Mesenchymal stem cell (in vitro differentiated cells and primary cell): ENCODE data around the gene TNNI3K.

ENCODE experiments used
- DNase-seq: peaks from one replicate; pipeline ENCODE4 v3.0.0-alpha.2; 2013
- H2AFZ ChIP-seq: one replicate; pipeline ENCODE4 v1.6.1; 2013; ENCODE audit warnings: low read depth, mild to moderate bottlenecking, control low read depth, inconsistent platforms, low read length, moderate library complexity
- H2AK5ac ChIP-seq: 2 replicates; pipeline ENCODE4 v1.6.1; 2013; ENCODE audit warnings: low read length, moderate library complexity, mild to moderate bottlenecking, inconsistent platforms; ENCODE audit not compliant: severe bottlenecking
- H2BK120ac ChIP-seq: one replicate; pipeline ENCODE4 v1.6.1; 2013; ENCODE audit warnings: low read depth, mild to moderate bottlenecking, inconsistent platforms, low read length, moderate library complexity
- H2BK12ac ChIP-seq, 2 experiments: one replicate each; pipeline ENCODE4 v1.6.1; 2013; ENCODE audit warnings: inconsistent platforms in 2 of 2, low read length in 2 of 2, mild to moderate bottlenecking in 2 of 2, moderate library complexity in 2 of 2, control low read depth in 1 of 2
- H2BK15ac ChIP-seq: one replicate; pipeline ENCODE4 v1.6.1; 2013; ENCODE audit warnings: mild to moderate bottlenecking, low read depth, inconsistent platforms; ENCODE audit not compliant: poor library complexity, severe bottlenecking
- H2BK5ac ChIP-seq: 2 replicates; pipeline ENCODE4 v1.6.1; 2013; ENCODE audit warnings: low read depth, mild to moderate bottlenecking, low read length, control low read depth, inconsistent platforms; ENCODE audit not compliant: poor library complexity, severe bottlenecking
- H3K14ac ChIP-seq, 2 experiments: one replicate each; pipeline ENCODE4 v1.6.1; 2013; ENCODE audit warnings: inconsistent platforms in 2 of 2, low read length in 2 of 2, control low read depth in 1 of 2, mild to moderate bottlenecking in 1 of 2, moderate library complexity in 1 of 2
- H3K18ac ChIP-seq, 2 experiments: one replicate each; pipeline ENCODE4 v1.6.1; 2013; ENCODE audit warnings: inconsistent platforms in 2 of 2, low read length in 2 of 2, control low read depth in 1 of 2, low read depth in 1 of 2, mild to moderate bottlenecking in 1 of 2
- H3K23ac ChIP-seq, 2 experiments: one replicate each; pipeline ENCODE4 v1.6.1; 2013; ENCODE audit warnings: inconsistent platforms in 2 of 2, low read length in 2 of 2, mild to moderate bottlenecking in 2 of 2, moderate library complexity in 2 of 2, control low read depth in 1 of 2
- H3K27ac ChIP-seq: 2 replicates; pipeline ENCODE4 v1.5.1; 2013; ENCODE audit warnings: mild to moderate bottlenecking, moderate library complexity, low read length, control low read depth, inconsistent platforms; ENCODE audit not compliant: poor library complexity, severe bottlenecking
- H3K27me3 ChIP-seq, 2 experiments: 2 replicates each; pipeline versions ENCODE4 v1.6.1 to v1.7.0; 2013; ENCODE audit warnings: low read length in 2 of 2, mild to moderate bottlenecking in 2 of 2, moderate library complexity in 2 of 2, control low read depth in 1 of 2, inconsistent platforms in 1 of 2; ENCODE audit not compliant: control insufficient read depth in 1 of 2, insufficient read depth in 1 of 2
- H3K36me3 ChIP-seq, 2 experiments: 2 replicates each; pipeline versions ENCODE4 v1.6.1 to v1.7.0; 2013; ENCODE audit warnings: low read length in 2 of 2, control low read depth in 1 of 2, inconsistent platforms in 1 of 2, low read depth in 1 of 2, mild to moderate bottlenecking in 1 of 2; ENCODE audit not compliant: insufficient read depth in 2 of 2, control insufficient read depth in 1 of 2
- H3K4ac ChIP-seq, 2 experiments: one replicate each; pipeline ENCODE4 v1.6.1; 2013; ENCODE audit warnings: inconsistent platforms in 2 of 2, low read length in 2 of 2, mild to moderate bottlenecking in 2 of 2, moderate library complexity in 2 of 2, control low read depth in 1 of 2, low read depth in 1 of 2
- H3K4me1 ChIP-seq: 2 replicates; pipeline ENCODE4 v1.6.1; 2013; ENCODE audit warnings: low read depth, low read length, control low read depth; ENCODE audit not compliant: control insufficient read depth, insufficient read depth
- H3K4me2 ChIP-seq: 2 replicates; pipeline ENCODE4 v1.6.1; 2013; ENCODE audit warnings: low read length, mild to moderate bottlenecking, inconsistent platforms; ENCODE audit not compliant: poor library complexity, severe bottlenecking
- H3K4me3 ChIP-seq, 2 experiments: 2 replicates each; pipeline versions ENCODE4 v1.5.1 to v1.7.0; 2013; ENCODE audit warnings: low read length in 2 of 2, mild to moderate bottlenecking in 2 of 2, control low read depth in 1 of 2, low read depth in 1 of 2; ENCODE audit not compliant: insufficient read depth in 1 of 2
- H3K79me1 ChIP-seq: replicated peaks from 2 replicates; pipeline ENCODE4 v1.6.1; 2013; ENCODE audit warnings: mild to moderate bottlenecking, control low read depth, low read length, inconsistent platforms; ENCODE audit not compliant: poor library complexity, severe bottlenecking
- H3K9ac ChIP-seq: 2 replicates; pipeline ENCODE4 v1.7.0; 2013; ENCODE audit warnings: mild to moderate bottlenecking, low read length, moderate library complexity
- H3K9me3 ChIP-seq: 2 replicates; pipeline ENCODE4 v1.7.0; 2013; ENCODE audit warnings: mild to moderate bottlenecking, low read length; ENCODE audit not compliant: control insufficient read depth
- H4K8ac ChIP-seq: one replicate; pipeline ENCODE4 v1.6.1; 2013; ENCODE audit warnings: inconsistent platforms, mild to moderate bottlenecking, low read length, moderate library complexity
- H4K91ac ChIP-seq: one replicate; pipeline ENCODE4 v1.6.1; 2013; ENCODE audit warnings: mild to moderate bottlenecking, low read length, inconsistent platforms
- WGBS: methylation state at CpG from one replicate; pipeline ENCODE4 v1.1.7; 2013; ENCODE audit warnings: mixed read lengths; 5-methylcytosine and 5-hydroxymethylcytosine counted together

Gene TNNI3K

GRCh38 chr1:74426208-74426937, 191.2 kb downstream of the TNNI3K start:
- 45% methylated on average over 5 of the region's 7 CpGs for WGBS
- no peak for DNase-seq
- H2AK5ac ChIP-seq = no peak overlapping the region
- H2BK120ac ChIP-seq = no peak overlapping the region
- no peak overlapping the region for H3K14ac ChIP-seq
- no peak overlapping the region for H4K91ac ChIP-seq
- no peaks in the 10 kb centered on the region for H3K36me3 ChIP-seq
- H3K4me1 ChIP-seq = no peaks in the 10 kb centered on the region
- H3K4ac ChIP-seq = no peak overlapping the region
- H3K79me1 ChIP-seq = no peaks in the 10 kb centered on the region
- no peak overlapping the region for H3K9ac ChIP-seq
- no peak overlapping the region for H3K4me2 ChIP-seq
- no peak overlapping the region for H3K4me3 ChIP-seq
- no peak overlapping the region for H2BK12ac ChIP-seq
- H3K23ac ChIP-seq = no peak overlapping the region
- H3K27ac ChIP-seq = no peak overlapping the region
- H3K18ac ChIP-seq = no peak overlapping the region
- no peak overlapping the region for H4K8ac ChIP-seq
- no peak overlapping the region for H2AFZ ChIP-seq
- H2BK15ac ChIP-seq = no peak overlapping the region
- no peaks in the 10 kb centered on the region for H3K9me3 ChIP-seq
- H3K27me3 ChIP-seq = no peaks in the 10 kb centered on the region
- no peak overlapping the region for H2BK5ac ChIP-seq

DNA sequence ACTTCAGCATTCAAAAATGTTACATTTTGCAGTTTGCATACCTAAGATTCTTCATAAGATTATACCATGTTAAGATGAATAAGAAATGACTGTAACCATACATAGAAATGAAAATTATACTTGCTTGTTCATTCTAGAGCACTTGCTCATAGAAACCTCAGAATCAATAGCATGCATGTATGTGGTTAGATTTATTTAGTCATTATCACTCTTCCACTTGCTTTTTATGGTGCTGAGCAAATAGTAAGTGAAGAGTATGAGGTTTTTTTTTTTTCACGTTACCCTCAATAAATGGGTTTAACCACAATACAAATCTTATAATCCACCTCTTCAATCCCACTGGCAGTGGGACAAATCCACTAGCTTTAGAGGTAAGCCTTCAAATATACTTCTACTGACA, 192.5 kb downstream of the TNNI3K start:
- no peak overlapping the region for H2BK5ac ChIP-seq
- no peak overlapping the region for H3K27ac ChIP-seq
- no peak overlapping the region for H2BK12ac ChIP-seq
- no peak overlapping the region for H4K8ac ChIP-seq
- no peak overlapping the region for H3K23ac ChIP-seq
- no peak overlapping the region for H2AK5ac ChIP-seq
- no peaks in the 10 kb centered on the region for H3K79me1 ChIP-seq
- H3K4me1 ChIP-seq = no peaks in the 10 kb centered on the region
- H4K91ac ChIP-seq = no peak overlapping the region
- no peak for DNase-seq
- H2BK15ac ChIP-seq = no peak overlapping the region
- H3K36me3 ChIP-seq = no peaks in the 10 kb centered on the region
- no peaks in the 10 kb centered on the region for H3K27me3 ChIP-seq
- no peak overlapping the region for H2BK120ac ChIP-seq
- H3K14ac ChIP-seq = no peak overlapping the region
- WGBS = no CpG with 5 or more reads among the region's 1 CpG
- no peak overlapping the region for H3K18ac ChIP-seq
- H3K4me2 ChIP-seq = no peak overlapping the region
- H3K9ac ChIP-seq = no peak overlapping the region
- no peak overlapping the region for H2AFZ ChIP-seq
- H3K9me3 ChIP-seq = no peaks in the 10 kb centered on the region
- H3K4me3 ChIP-seq = no peak overlapping the region
- H3K4ac ChIP-seq = no peak overlapping the region

GRCh38 chr1:74429580-74429979, 194.4 kb downstream of the TNNI3K start:
- Histone ChIP-seq H2BK120ac (no peak overlapping the region), H3K79me1 (no peaks in the 10 kb centered on the region), H3K4me2 (no peak overlapping the region), H4K91ac (no peak overlapping the region), H3K4me3 (no peak overlapping the region), H3K4ac (no peak overlapping the region), H3K9me3 (no peaks in the 10 kb centered on the region), H4K8ac (no peak overlapping the region), H2BK15ac (no peak overlapping the region), H3K27ac (no peak overlapping the region), H3K18ac (no peak overlapping the region), H2AK5ac (no peak overlapping the region), H2AFZ (no peak overlapping the region), H3K4me1 (no peaks in the 10 kb centered on the region), H2BK5ac (no peak overlapping the region), H3K9ac (no peak overlapping the region), H3K14ac (no peak overlapping the region), H3K23ac (no peak overlapping the region), H2BK12ac (no peak overlapping the region), H3K36me3 (no peaks in the 10 kb centered on the region), H3K27me3 (no peaks in the 10 kb centered on the region)
- WGBS = 36% methylated on average over 2 of the region's 3 CpGs
- no peak for DNase-seq

GRCh38 chr1:74430342-74430934, 195.3 kb downstream of the TNNI3K start:
- WGBS = 88% methylated on average over 3 of the region's 4 CpGs
- Histone ChIP-seq H3K9ac (no peak overlapping the region), H3K27me3 (no peaks in the 10 kb centered on the region), H2BK12ac (no peak overlapping the region), H3K27ac (no peak overlapping the region), H4K91ac (no peak overlapping the region), H3K79me1 (no peaks in the 10 kb centered on the region), H2BK15ac (no peak overlapping the region), H3K36me3 (no peaks in the 10 kb centered on the region), H3K4me1 (no peaks in the 10 kb centered on the region), H3K4ac (no peak overlapping the region), H3K23ac (no peak overlapping the region), H2BK5ac (no peak overlapping the region), H3K4me3 (no peak overlapping the region), H3K18ac (no peak overlapping the region), H2BK120ac (no peak overlapping the region), H3K14ac (no peak overlapping the region), H2AK5ac (no peak overlapping the region), H2AFZ (no peak overlapping the region), H4K8ac (no peak overlapping the region), H3K9me3 (no peaks in the 10 kb centered on the region), H3K4me2 (no peak overlapping the region)
- DNase-seq = no peak
